GM12878 (cell line): ENCODE data around the gene KCNK13. TPM values are rescaled to one million over a fixed set of nuclear protein-coding genes. Genes with fewer than 3 reads are reported as not detected.

Source experiments
- ATAC-seq: fragments of 200-7000 bp; cut with Tn5 transposase; 3 replicates; pipeline ENCODE4 v1.9.1; 2020; ENCODE audit warnings: mild to moderate bottlenecking, moderate library complexity
- BruUV-seq: library from RNA; stranded (reverse); fragments of 400-500 nt; replicated peaks from 2 replicates; lab custom pipeline; 2021; lab: Mats Ljungman, UMichigan
- CTCF ChIA-PET: fragments of 300-600 bp; sonication (Branson Sonifier 250); formaldehyde crosslinking; extraction: SDS; loops from one replicate; lab custom pipeline; 2021; ENCODE audit warnings: inconsistent platforms; lab: Yijun Ruan, JAX
- POLR2A ChIA-PET: fragments of 350-600 bp; formaldehyde crosslinking; extraction: SDS; loops from one replicate; lab custom pipeline; 2021; ENCODE audit warnings: inconsistent platforms; lab: Charles Lee
- RAD21 ChIA-PET: fragments of 300-600 bp; sonication (Branson Sonifier 250); formaldehyde crosslinking; loops from one replicate; lab custom pipeline; 2023; ENCODE audit warnings: antibody characterized with exemption; ENCODE audit not compliant: unreplicated experiment; lab: Charles Lee
- SMC1A ChIA-PET: fragments of 300-600 bp; sonication (Branson Sonifier 250); formaldehyde crosslinking; loops from one replicate; lab custom pipeline; 2023; ENCODE audit not compliant: unreplicated experiment, uncharacterized antibody; lab: Charles Lee
- DNase-seq: peaks from one replicate; pipeline ENCODE4 v3.0.0-alpha.2; 2011; ENCODE audit warnings: low read depth, low spot score
- FAIRE-seq: peaks from 3 replicates; lab custom pipeline; 2011; peaks lifted over from hg19 to GRCh38; lab: Jason Lieb, UNC
- H2AFZ ChIP-seq: 2 replicates; pipeline ENCODE4 v1.6.0; 2011; ENCODE audit warnings: low read depth, low read length, control low read depth; ENCODE audit not compliant: control insufficient read depth
- H3K27ac ChIP-seq: 2 replicates; pipeline ENCODE4 v1.5.1; 2011; ENCODE audit warnings: control low read depth; ENCODE audit not compliant: control insufficient read depth, insufficient read depth
- H3K27me3 ChIP-seq, 2 experiments: replicated peaks in 1 of 2; 2 replicates each; pipeline versions ENCODE4 v1.6.0 to v1.6.1; 2011; ENCODE audit warnings: low read length in 1 of 2; ENCODE audit not compliant: control insufficient read depth in 2 of 2, insufficient read depth in 2 of 2
- H3K36me3 ChIP-seq, 2 experiments: 2 replicates each; pipeline ENCODE4 v1.5.1; 2011; ENCODE audit warnings: low read length in 1 of 2; ENCODE audit not compliant: control insufficient read depth in 2 of 2, insufficient read depth in 2 of 2
- H3K4me1 ChIP-seq: 2 replicates; pipeline ENCODE4 v1.6.1; 2011; ENCODE audit warnings: mild to moderate bottlenecking, low read length, moderate library complexity, mixed read lengths; ENCODE audit not compliant: control insufficient read depth, insufficient read depth
- H3K4me2 ChIP-seq: 2 replicates; pipeline ENCODE4 v1.6.0; 2011; ENCODE audit warnings: control low read depth; ENCODE audit not compliant: control insufficient read depth, insufficient read depth
- H3K4me3 ChIP-seq: fragments of 200-600 bp; sonication (generic); 2 replicates; pipeline ENCODE4 v1.5.1; 2016
- H3K79me2 ChIP-seq: 2 replicates; pipeline ENCODE4 v1.6.0; 2011; ENCODE audit warnings: low read length; ENCODE audit not compliant: control insufficient read depth, insufficient read depth
- H3K9ac ChIP-seq: 2 replicates; pipeline ENCODE4 v1.8.0; 2011; ENCODE audit warnings: low read length, control low read depth, mixed read lengths; ENCODE audit not compliant: control insufficient read depth, insufficient read depth
- H3K9me3 ChIP-seq: replicated peaks from 3 replicates; pipeline ENCODE4 v1.5.1; 2011; ENCODE audit warnings: mild to moderate bottlenecking, low read length; ENCODE audit not compliant: control insufficient read depth, insufficient read depth
- H4K20me1 ChIP-seq: 2 replicates; pipeline ENCODE4 v1.6.0; 2011; ENCODE audit not compliant: control insufficient read depth, insufficient read depth
- BHLHE40 ChIP-seq, 2 experiments: fragments of 450-650 bp in 1 of 2; IDR thresholded peaks; 2 replicates each; pipeline ENCODE4 v1.6.1; 2011 to 2017; ENCODE audit warnings: low read depth in 2 of 2, borderline replicate concordance in 1 of 2, improper control_type of control experiment in 1 of 2, low read length in 1 of 2, mild to moderate bottlenecking in 1 of 2
- CEBPZ ChIP-seq: fragments of 150-350 bp; IDR thresholded peaks from 2 replicates; pipeline ENCODE4 v1.6.1; 2016; ENCODE audit warnings: low read depth, low read length
- HDAC2 ChIP-seq: fragments of 200-600 bp; sonication (generic); IDR thresholded peaks from 2 replicates; pipeline ENCODE4 v1.6.1; 2017
- IRF3 ChIP-seq: fragments of 450-650 bp; IDR thresholded peaks from 2 replicates; pipeline ENCODE4 v1.6.1; 2014; ENCODE audit warnings: mild to moderate bottlenecking
- JUNB ChIP-seq: IDR thresholded peaks from 2 replicates; pipeline ENCODE4 v1.6.1; 2016; ENCODE audit warnings: antibody characterized with exemption, mild to moderate bottlenecking
- LARP7 ChIP-seq: fragments of 450-650 bp; IDR thresholded peaks from 2 replicates; pipeline ENCODE4 v1.6.1; 2017; ENCODE audit warnings: mild to moderate bottlenecking
- NRF1 ChIP-seq: conservative IDR thresholded peaks from 2 replicates; pipeline ENCODE4 v1.6.1; 2011; ENCODE audit warnings: mild to moderate bottlenecking, low read depth, low read length, improper control_type of control experiment
- PAX5 ChIP-seq: IDR thresholded peaks from 2 replicates; pipeline ENCODE4 v1.6.1; 2011; ENCODE audit warnings: low read depth, low read length, borderline replicate concordance
- RAD21 ChIP-seq: IDR thresholded peaks from 2 replicates; pipeline ENCODE4 v1.6.1; 2011; ENCODE audit warnings: mild to moderate bottlenecking, low read depth, low read length, moderate library complexity; ENCODE audit not compliant: insufficient read depth
- RELA ChIP-seq: fragments of 450-650 bp; IDR thresholded peaks from 2 replicates; pipeline ENCODE4 v1.8.0; 2014; ENCODE audit warnings: borderline replicate concordance; ENCODE audit not compliant: partially characterized antibody
- TAF1 ChIP-seq: IDR thresholded peaks from 2 replicates; pipeline ENCODE4 v1.6.1; 2011; ENCODE audit warnings: mild to moderate bottlenecking, low read depth, low read length, borderline replicate concordance
- ZNF217 ChIP-seq: fragments of 450-650 bp; IDR thresholded peaks from 2 replicates; pipeline ENCODE4 v1.6.1; 2017; ENCODE audit warnings: antibody characterized with exemption, mild to moderate bottlenecking
- WGBS: methylation state at CpG from one replicate; pipeline ENCODE4 v1.1.6; 2016; ENCODE audit warnings: low lambda C conversion rate; ENCODE audit not compliant: insufficient replicate concordance, insufficient coverage; ENCODE audit errors: missing lambda C conversion rate; 5-methylcytosine and 5-hydroxymethylcytosine counted together
- in situ Hi-C: fragments of 300-500 bp; cut with MboI; formaldehyde crosslinking; loops from 9 replicates; pipeline ENCODE4 v1.14.3; 2018; ENCODE audit warnings: mixed read lengths
- intact Hi-C: fragments of 100-400 bp; cut with micrococcal nuclease; formaldehyde crosslinking; loops from one replicate; pipeline ENCODE4 v1.14.2; 2022; ENCODE audit not compliant: unreplicated experiment
- polyA plus RNA-seq, 11 experiments: library from polyadenylated mRNA; depleted of rRNA in 4 of 11; unstranded in 6 of 11; stranded (reverse) in 5 of 11; fragments of >200 nt; fragmentation: Nextera tagmentation in 4 of 11; fragmentation: Illumina TruSeq in 1 of 11; extraction: Ambion mirVana in 4 of 11; extraction: Trizol in 1 of 11; gene quantifications; 1 replicate in 1 of 11; 2 replicates in 10 of 11; pipeline versions ENCODE4 v1.2.1 to v1.2.3, GENCODE V29; 2011 to 2016; ENCODE audit warnings: inconsistent platforms in 2 of 11, missing spikeins in 2 of 11, low read depth in 1 of 11
- total RNA-seq, 4 experiments: library from RNA; depleted of rRNA in 3 of 4; stranded (reverse); fragments of >200 nt in 3 of 4; fragmentation: Illumina TruSeq in 1 of 4; extraction: Trizol in 1 of 4; gene quantifications; 2 replicates each; pipeline versions ENCODE4 v1.2.1 to v1.2.3, GENCODE V29; 2013 to 2021

KCNK13 gene
- total and polyA plus RNA-seq, 10 of the 15 experiments (the other 5 are each of a cell fraction or from before 2014, with no cell fraction given): not detected

DNA sequence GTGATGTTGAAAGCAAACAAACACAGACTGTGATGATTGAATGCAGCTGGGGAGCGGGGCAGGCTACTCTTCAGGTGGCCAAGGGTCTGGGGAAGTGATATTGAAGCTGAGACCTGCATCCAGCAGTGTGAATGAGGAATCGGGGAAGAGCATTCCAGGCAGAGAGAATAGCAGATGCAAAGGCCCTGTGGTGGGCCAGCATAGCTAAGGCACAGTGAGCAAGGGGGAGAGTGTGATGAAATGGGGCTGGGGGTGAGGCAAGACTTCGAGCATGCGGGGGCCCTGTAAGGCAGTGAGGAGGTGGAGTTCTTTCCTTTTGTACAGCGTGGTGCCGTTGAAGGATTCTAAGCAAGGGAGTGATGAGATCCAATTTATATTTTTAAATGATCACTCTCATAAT is 77.4 kb downstream of the KCNK13 start (continued):
- TF ChIP-seq RAD21 (no peak), IRF3 (no peak), JUNB (no peak), CEBPZ (no peak), HDAC2 (no peak), TAF1 (no peak), ZNF217 (no peak)

GRCh38 chr14:90140298-90140955 is 78.6 kb downstream of the KCNK13 start:
- H3K4me2 ChIP-seq: no peak overlapping the region
- no TSS peak for BruUV-seq
- TF ChIP-seq BHLHE40 (IDR thresholded peaks at IDR 0.05; ENCODE audit: borderline replicate concordance in 1 of 2, low read depth in 2 of 2, low read length in 1 of 2) (no peak), NRF1 (no peak), LARP7 (no peak), PAX5 (no peak), RELA (no peak)
- TF ChIP-seq, all 136 proteins: peak for 0
- DNase-seq (no peak), FAIRE-seq (no peak), ATAC-seq (no peak)
- SMC1A ChIA-PET: no interaction called here
- no peaks in the 10 kb centered on the region for H3K4me1 ChIP-seq
- H4K20me1 ChIP-seq: no peaks in the 10 kb centered on the region
- intact Hi-C loops (no loop called here), in situ Hi-C loops (no loop called here)
- CTCF ChIA-PET: no interaction called here
- no peak overlapping the region for H2AFZ ChIP-seq
- no peak overlapping the region for H3K9ac ChIP-seq
- no peaks in the 10 kb centered on the region for H3K79me2 ChIP-seq
- POLR2A ChIA-PET: no interaction called here
- RAD21 ChIA-PET: no interaction called here
- WGBS: 62% methylated on average over 12 of the region's 12 CpGs
- H3K27ac ChIP-seq: no peak overlapping the region
- no peaks in the 10 kb centered on the region for H3K27me3 ChIP-seq
- H3K4me3 ChIP-seq: no peak overlapping the region
- no peaks in the 10 kb centered on the region for H3K9me3 ChIP-seq
- H3K36me3 ChIP-seq: no peaks in the 10 kb centered on the region
